ENCODE results near the gene XPR1.

- TF ChIP-seq, protein P1, sequence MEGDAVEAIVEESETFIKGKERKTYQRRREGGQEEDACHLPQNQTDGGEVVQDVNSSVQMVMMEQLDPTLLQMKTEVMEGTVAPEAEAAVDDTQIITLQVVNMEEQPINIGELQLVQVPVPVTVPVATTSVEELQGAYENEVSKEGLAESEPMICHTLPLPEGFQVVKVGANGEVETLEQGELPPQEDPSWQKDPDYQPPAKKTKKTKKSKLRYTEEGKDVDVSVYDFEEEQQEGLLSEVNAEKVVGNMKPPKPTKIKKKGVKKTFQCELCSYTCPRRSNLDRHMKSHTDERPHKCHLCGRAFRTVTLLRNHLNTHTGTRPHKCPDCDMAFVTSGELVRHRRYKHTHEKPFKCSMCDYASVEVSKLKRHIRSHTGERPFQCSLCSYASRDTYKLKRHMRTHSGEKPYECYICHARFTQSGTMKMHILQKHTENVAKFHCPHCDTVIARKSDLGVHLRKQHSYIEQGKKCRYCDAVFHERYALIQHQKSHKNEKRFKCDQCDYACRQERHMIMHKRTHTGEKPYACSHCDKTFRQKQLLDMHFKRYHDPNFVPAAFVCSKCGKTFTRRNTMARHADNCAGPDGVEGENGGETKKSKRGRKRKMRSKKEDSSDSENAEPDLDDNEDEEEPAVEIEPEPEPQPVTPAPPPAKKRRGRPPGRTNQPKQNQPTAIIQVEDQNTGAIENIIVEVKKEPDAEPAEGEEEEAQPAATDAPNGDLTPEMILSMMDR (IDR thresholded peaks at IDR 0.05; ENCODE audit: insufficient read depth, low read length, poor library complexity, severe bottlenecking): no peak
- no peak for TF ChIP-seq EZH2phosphoT487 (conservative IDR thresholded peaks at IDR 0.05; ENCODE audit: low read length)
Measured at GRCh38 chr1:180907313-180908055, 275.7 kb downstream of the XPR1 start.
